Caki2 (cell line): ENCODE data around the gene GLT6D1. TPM values are rescaled to one million over a fixed set of nuclear protein-coding genes. Genes with fewer than 3 reads are reported as not detected.
"Not testable (repeated sequence)": the region's sequence is repeated elsewhere in the genome, so short reads cannot be mapped to it uniquely, and the experiment has no call there.

Source experiments
- DNase-seq: peaks from one replicate; pipeline ENCODE4 v3.0.0-alpha.2; 2015; ENCODE audit warnings: low read depth
- in situ Hi-C: cut with HindIII; loops from 2 replicates; pipeline ENCODE4 v1.10.0; 2016; ENCODE audit warnings: low sequenced_read_pairs, low pct_unique_long_range_greater_than_20kb, mixed read lengths
- total RNA-seq: library from RNA; depleted of rRNA; stranded (reverse); fragments of >200 nt; shearing (Covaris generic); gene quantifications from 2 replicates; pipeline ENCODE4 v1.2.3, GENCODE V29; 2014; ENCODE audit warnings: low replicate concordance

The GLT6D1 gene
- total RNA-seq, 1 experiment from 2014 or later: not detected

DNA sequence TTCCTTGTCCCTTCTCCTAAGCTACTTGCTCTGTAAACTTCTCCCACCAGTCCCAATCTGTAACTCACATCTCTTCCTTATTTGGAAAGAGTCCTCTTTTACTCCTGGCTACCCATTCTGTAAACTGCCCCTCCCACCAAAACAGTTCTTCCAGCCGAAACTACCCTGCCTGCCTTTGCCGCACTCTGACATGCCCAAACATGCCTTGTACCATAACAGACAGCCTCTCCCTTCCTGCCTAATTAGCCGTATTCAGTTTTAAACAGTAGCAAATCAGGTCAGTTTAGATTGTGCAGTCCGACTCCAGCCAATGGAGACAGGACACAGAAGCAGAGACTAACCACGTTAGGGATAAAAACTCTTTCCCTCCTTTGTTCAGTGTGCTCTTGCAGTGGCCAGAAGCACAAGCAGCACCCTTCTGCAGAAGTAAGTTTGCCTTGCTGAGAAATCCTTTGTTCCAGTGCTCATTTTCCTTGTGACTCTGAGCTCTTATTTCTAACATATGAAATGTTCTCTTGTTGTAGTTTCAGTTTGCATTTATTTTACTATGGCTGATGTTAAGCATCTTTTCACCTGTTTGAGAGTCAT lies 5.4 kb upstream of the GLT6D1 start:
- peak; percentile 7 for DNase-seq
- in situ Hi-C loops: no loop called here

DNA sequence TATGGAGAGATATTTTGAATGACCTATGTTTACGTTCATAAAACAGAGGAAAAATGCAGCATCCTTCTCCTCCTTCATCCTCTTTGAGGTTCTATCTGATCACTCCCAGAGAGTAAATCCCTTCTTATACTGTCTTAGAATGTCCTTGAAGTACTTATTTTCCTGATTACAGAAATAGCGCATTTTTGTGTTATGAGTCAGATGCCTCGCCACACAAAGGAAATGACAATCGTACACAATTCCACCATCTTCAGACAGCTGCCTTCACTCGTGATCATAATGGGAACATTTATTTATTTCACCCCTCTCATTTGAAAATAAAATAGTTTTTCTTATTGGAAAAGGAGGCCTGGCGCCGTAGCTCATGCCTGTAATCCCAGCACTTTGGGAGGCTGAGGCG lies 2.4 kb upstream of the GLT6D1 start:
- no peak for DNase-seq
- in situ Hi-C loops: no loop called here

DNA sequence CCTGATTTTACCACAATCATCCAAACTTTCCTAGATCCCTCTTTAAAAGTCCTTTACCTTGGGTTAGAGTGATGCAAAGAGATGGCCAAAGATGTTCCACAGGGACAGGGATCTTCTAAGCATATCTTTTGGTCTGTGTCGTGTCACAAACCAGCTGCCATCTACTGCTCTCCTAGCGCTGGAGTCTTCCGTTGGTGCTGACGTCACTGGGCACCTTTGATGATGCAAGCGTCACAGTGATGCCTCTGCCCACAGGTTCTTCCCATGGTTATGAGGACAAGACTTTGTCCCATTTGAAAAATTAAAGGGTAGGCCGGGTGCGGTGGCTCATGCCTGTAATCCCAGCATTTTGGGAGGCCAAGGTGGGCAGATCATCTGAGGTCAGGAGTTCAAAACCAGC lies 1.7 kb upstream of the GLT6D1 start:
- no peak for DNase-seq
- in situ Hi-C loops: no loop called here

DNA sequence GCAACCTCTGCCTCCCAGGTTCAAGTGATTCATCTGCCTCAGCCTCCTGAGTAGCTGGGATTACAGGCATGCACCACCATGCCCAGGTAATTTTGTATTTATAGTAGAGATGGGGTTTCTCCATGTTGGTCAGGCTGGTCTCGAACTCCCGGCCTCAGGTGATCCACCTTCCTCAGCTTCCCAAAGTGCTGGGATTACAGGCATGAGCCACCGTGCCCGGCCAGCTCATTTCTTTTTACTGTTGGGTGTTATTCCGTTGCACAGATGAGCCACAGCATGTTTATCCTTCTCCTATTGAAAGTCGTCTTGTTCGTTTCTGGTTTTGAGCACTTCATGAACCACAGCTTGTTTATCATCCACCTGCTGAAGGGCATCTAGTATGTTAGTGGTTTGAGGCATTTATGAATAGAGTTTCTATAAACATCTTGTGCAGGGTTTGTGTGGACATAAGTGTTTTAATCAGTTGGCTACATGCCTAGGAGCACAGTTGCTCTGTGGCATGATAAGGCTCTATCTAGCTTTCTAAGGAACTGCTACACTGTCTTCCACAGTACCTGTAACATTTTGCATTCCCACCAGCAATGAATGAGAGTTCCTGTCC lies 2.3 kb downstream of the GLT6D1 start:
- not testable (repeated sequence) for DNase-seq

DNA sequence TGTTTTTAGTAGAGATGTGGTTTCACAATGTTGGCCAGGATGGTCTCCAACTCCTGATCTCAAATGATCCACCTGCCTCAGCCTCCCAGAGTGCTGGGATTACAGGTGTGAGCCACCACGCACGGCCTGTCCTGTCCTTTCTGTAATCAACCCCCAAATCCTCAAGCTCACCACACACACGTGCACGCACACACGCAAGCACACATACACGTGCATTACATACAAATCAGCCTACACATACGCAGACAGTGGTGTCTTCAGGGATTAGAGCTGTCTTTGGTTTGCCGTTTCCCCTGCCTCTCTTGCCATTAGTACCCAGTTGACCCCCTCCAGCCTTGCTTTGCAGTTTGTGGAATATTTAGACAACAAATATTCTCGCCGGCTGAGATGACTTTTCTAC lies 6.5 kb downstream of the GLT6D1 start:
- no peak for DNase-seq
- in situ Hi-C loops: no loop called here

More for the DNA sequence above, 2.3 kb downstream of the GLT6D1 start:
- in situ Hi-C loops: not testable (repeated sequence)

DNA sequence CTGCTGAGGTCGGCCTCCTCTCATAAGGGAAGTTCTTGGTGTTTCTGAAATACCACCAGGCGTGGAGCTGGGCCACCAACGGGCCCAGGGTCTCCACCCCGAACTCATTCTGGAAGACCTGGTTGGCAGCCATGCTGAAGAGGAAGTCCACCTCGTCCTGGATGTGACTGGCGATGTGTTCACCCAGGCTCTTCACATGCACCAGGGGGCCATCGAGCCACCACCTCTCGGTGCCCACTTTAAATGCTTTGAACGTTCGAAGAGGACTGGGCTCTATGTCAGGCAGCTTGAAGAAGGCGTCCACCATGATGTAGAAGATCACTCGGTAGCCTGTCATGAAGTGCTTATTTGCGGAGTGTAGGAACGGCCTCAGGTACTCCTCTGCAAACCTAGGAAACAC lies 15.1 kb downstream of the GLT6D1 start:
- in situ Hi-C loops: no loop called here

DNA sequence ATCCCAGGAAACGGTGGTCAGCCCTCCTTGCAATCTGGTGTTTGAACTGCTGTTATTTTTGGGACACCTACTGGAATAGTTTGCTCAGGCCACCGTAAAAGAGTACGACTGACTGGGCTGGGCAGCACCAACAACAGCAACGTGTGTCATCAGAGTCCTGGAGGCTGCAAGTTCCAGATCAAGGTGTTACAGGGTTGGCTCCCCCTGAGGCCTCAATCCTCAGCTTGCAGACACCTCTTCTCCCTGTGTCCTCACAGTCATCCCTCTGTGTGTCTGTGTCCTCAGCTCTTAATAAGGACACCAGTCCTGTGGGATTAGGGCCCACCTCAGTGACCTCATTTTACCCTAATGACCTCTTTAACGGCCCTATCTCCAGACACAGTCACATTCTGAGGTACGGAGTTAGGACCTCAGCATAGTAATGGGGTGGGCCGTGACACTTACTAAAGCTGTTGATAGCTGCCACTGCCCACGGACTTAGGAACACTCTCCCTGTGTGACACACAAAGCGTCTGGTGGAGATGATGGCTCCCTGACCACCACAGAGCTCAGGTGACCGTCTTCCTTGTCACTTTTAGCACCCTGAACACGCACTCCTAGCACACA lies 16.8 kb downstream of the GLT6D1 start:
- in situ Hi-C loops: no loop called here
- no peak for DNase-seq

More for the DNA sequence above, 15.1 kb downstream of the GLT6D1 start:
- DNase-seq: no peak

DNA sequence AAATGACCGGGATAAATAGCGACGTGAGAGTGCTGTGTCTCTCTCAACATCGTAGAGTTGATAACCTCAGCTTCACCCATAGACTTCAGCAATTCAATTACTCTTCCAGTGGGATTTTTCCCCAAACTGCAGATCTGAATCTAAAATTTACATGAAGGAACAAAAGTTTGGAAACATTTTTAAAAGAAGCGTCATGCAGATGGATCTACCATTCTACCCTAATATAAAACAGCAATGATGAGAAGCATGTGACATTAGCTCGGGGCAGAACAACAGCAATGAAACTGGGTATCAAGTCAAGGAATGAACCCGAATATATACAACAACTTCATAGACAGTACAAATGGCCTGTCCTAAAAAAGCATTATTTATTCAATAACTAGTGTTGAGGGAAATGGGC lies 18.8 kb downstream of the GLT6D1 start:
- DNase-seq: no peak
- in situ Hi-C loops: no loop called here

DNA sequence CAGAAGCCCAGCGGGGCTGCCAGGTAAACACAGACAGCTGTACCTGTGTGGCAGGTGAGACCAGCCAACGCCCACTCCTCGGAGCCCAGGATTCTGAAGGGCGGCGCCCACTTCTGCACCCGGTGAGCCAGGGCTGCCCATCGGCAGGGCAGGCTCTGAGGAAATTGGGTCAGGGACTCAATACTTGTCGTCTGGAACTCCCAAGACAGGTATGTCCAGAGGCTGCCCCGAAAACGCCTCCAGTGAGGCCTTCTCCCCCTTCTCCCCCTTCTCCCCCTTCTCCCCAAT lies 19.8 kb downstream of the GLT6D1 start:
- DNase-seq: no peak
- in situ Hi-C loops: no loop called here

DNA sequence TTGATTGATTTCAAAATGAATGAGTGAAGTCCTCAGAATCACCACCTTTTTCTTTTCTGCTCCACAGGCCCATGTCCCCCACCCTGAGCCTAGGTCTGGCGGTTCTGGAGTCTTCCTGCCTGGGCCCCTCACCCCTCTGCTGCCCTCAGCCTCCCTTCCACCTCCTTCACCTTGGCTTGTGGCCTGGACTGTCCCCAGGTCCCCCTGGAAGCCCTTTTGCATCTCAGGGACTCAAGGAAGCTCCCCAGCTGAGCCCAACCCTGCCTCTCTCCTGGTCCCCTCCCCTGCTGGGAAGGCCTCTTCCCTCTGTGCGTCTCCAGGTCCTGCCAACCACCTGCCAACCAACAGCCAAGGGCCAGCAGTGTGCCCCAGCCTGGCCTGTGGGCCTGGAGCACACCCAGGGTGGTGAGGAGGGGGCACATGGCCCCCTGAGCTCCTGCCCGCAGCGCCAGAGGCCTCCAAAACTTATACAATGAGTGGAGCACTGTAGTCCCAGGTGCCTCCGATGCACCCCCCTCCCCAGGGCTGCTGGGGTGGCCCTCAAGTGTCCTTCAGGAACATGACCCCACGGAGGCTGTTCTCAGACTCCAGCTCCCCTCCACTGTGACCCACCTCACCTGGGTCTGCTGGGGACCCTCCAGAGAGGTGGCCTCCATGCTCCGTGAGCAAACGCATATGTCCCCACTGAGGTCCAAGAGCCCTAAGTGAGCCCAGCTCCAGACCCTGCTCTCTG lies 20.3 kb downstream of the GLT6D1 start:
- DNase-seq: no peak
- in situ Hi-C loops: no loop called here

DNA sequence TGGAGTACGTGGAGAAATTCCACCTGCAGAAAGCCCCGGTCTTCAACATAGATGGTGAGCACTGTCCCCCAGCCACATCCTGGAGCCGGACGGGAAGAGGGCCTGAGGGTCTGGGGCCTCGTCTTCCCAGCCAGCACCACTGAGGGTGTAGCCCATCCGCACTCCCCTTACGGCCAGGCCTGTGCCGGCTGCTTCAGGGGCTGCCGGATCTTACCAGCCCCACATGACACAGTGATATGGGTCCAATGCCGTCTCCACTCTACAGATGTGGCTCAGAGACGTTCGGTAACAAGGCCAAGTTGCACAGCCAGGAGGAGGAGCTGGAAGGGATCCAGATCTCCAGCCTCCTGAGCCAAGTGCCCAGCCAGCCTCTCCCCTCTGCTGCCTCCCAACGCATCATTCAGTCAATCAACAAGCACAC lies 21.3 kb downstream of the GLT6D1 start:
- in situ Hi-C loops: no loop called here
- no peak for DNase-seq

DNA sequence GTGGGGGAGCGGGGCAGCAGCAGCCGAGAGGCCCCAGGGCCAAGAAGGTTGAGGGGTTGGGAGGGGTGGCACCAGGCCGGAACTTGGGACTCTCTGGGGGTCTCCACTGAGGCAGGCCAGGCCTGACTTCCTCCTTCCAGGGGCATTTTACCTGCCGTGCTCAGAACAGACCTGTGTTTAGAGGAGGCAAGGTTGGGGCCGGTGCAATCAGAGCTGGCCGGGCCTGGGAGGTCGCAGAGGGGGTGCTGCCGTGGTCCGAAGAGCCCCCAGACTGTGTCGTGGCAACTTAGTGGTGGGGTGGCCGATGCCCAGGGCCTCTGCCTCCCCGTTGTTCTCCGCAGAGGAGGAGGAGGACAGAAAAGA lies 21.8 kb downstream of the GLT6D1 start:
- DNase-seq: no peak
- in situ Hi-C loops: no loop called here

DNA sequence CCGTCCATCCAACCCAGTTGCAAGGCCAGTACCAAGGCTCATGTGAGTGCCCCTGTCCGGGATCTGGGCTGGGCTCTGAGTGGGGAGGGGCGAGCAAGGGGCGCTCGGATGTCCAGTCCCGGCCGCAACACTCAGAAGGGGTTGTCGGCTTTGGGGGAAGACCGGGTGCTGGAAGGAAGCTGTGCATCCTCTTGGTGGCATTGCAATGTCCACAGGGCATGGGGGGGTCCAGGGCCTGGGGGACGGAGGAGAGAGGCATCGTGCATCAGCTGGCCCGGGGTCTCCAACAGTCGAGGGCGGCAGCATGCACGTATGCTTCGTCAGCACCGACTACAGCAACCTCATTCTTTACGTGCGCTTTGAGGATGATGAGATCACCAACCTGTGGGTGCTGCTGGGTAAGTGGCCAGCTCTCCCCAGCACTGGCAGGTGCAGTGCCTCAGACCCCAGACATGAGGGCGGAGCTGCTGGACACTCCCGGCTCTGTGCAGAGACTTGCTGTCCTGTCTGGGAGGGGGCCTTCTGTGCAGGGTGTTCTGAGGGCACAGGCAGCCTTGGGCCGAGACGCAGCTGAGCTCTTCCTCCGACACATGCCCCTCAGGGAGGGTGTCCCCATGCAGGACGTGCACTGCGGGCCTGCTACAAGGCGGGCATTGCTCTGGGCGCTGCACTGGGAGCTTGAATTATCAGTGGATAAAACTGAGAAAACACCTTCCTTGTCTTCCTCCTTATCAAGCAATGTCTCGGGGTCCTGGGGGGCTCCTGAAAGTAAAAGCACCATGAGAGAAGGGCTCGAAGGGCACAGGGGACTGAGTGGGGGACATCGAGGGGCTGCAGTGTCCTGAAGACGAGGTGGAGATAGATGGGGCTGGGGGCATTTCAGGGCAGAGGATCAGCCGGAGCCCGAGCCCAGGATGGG lies 22.5 kb downstream of the GLT6D1 start:
- in situ Hi-C loops: no loop called here
- no peak for DNase-seq

DNA sequence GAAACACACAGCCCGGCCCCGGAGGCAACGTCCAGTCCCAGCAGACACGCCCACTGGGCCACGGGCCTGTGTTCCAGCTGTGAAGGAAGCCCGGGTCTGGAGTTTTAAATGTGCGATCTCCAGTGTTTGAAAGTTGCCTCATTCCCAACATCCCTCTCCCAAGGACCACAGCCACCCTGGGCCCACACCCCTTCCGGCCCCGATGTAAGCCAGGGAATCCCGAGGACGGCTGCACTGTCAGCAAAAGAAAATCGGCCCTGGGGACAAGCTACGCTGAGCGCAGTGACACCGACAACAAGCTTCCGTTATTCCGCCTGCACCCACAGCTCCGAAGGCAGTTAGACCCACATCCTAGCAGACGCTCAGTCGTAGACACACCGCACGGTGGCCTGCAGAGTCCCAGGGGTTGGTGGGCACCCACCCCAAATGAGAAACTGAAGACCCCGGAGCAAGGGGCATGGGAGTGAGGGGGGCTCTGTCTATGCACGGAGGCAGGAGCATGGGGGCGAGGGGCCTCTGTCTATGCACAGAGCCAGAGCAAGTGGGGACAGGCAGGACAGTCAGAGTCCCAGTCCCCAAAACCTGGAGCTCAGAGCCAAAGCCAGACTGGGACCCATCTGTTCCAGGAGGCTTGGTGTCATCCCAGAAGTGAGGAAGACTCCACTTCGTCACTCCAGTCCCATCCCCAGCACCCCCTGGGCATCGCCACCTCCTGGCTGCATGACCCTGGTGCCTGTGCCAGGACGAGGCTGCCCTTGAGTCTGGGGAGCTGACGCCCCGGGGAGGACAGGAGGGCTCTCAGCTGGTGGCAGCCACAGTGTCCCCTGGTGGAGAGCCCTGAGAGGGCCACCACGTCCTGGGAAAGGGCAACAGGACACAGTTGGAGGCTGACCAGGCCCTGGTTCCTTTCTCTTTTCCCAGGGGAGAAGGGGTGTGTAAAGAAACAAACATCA lies 23.4 kb downstream of the GLT6D1 start:
- in situ Hi-C loops: no loop called here
- no peak for DNase-seq

DNA sequence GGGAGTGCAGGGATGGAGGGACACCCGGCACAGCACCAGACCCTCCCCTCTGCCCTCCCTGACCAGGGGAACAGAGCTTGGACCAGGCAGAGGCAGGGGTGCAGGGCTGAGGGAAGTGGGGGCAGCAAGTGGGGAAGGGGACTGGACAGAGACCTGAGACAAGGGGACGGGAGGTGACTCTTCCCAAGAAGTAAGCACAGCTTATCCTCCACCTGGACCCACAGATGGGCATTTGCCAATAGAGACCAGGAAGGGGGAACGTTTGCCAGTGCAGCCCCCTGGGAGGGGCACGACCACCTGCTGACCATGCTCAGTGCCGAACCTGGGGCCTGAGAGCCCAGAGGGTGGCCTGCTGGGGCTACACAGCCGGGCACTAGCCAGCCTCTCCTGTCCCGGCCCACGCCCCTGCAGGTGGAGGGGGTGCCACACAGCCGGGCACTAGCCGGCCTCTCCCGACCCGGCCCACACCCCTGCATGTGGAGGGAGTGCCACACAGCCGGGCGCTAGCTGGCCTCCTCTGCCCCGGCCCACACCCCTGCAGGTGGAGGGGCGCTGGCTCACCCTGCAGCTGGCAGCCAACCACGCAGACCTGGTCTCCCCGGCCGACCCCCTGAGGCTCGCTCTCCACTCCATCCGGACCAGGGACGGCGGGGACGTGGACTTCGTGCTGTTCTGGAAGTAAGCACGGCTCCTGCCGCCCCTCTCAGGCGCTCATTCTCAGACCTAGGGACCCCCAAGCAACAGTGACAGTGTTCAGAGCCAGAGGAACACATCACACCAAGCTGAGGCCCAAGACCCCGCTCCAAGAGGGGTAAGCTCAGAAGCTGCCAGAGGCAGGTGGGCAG lies 24.3 kb downstream of the GLT6D1 start:
- DNase-seq: no peak
- in situ Hi-C loops: no loop called here

DNA sequence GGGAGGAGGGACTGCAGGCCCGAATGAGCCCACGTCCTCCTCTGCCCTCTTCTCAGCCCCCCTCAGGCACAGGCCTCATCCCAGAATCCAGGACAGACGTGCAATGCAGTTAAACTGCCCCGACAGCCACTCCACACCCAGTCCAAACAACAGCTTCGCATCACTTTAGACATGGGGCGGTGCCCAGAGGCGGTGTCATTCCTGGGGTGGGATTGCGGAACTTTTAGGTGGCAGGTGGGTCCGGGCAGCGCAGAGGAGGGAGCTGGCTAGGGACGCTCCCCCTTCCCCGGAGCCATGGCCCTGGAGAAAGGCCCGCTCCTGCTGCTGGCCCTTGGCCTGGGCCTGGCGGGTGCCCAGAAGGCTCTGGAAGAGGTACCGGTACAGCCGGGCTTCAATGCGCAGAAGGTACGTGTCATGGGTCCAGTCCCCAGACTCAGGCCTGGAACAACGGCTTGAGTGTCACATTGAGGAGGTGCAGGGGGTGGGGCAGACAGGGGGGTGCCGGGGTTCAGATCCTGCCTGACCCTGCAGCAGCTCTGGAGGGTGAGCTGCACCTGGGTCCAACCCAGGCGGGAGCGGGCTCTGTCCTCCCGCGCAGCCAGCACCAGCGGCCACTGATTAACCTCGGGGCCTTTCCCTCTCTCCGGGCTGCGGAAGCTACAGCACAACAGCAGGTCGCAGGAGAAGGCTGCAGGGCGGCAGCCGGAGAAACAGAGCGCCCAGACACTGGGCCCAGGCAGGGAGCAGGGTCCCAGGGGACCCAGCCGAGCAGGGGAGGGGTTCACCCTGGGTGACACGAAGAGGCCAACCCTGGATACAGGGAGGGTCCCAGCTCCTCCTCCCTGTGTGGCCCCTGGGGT lies 25.2 kb downstream of the GLT6D1 start:
- no peak for DNase-seq
- in situ Hi-C loops: no loop called here
